ENCODE results near the gene ELMO2.

Gene ELMO2

DNA sequence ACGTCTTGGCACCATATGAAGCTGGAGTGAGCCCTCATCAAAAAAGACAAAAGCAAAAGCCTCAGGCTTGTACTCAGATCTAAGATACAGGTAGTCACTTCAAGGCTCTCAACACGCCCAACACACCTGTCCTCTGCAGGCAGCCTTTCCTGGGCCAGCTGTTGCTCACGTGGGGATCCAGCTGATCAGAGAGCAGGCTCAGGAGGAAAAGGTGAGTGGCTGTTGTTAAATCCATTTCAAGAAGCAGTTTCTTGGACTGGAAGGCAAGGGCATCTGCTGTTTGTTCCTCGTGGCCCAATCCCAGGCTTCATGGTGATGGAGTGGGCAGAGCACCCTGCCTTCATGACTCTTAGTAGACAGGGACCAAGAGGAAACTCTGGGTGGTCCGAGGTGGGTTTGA, 39.6 kb downstream of the ELMO2 start:
- DNase-seq = no peak

- no peak for DNase-seq
These were observed 40.8 kb downstream of the ELMO2 start for GRCh38 chr20:46365487-46366220.

DNA sequence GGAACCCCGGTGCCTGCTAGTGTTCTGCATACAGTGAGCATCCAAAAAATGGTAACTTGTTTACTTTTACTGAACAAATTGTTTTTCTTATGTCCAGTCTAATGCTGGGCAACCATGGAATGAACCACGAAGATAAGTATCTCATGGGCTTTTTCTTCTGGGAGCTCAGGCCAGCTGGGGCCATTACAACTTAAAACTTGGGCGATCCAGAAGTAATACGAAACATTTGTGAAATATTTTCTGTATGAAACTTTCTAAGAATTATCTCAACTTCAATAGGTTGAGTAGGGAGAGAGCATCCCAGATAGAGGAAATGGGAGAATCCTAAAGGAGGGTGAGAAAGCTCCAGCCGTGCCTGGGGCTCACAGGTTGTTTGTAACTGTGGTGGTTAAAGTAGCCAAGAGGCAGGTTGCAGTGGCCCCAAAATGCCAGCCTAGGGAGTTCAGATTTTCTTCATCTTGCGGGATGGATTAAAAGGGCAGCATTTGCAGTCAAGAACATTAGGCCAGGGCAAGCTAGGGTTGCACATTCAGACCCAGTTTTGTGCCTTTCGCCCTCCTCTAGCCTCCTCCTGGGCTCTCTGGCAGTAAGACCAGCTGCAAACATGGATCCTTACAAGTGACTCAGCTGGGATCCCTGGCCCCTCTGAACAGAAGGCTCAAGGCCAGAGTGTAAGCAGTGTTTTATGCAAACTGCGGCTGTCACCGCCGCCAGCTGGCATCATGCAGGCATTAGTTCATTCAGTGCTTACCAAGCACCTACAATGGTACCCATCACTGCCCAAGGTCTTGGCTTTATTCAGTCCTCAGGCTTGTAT, 41.5 kb downstream of the ELMO2 start:
- no peak for DNase-seq

GRCh38 chr20:46363874-46364669, 42.3 kb downstream of the ELMO2 start:
- peak; percentile 84 for DNase-seq

- DNase-seq = no peak
These were observed 43.2 kb downstream of the ELMO2 start for GRCh38 chr20:46362921-46363867.

DNA sequence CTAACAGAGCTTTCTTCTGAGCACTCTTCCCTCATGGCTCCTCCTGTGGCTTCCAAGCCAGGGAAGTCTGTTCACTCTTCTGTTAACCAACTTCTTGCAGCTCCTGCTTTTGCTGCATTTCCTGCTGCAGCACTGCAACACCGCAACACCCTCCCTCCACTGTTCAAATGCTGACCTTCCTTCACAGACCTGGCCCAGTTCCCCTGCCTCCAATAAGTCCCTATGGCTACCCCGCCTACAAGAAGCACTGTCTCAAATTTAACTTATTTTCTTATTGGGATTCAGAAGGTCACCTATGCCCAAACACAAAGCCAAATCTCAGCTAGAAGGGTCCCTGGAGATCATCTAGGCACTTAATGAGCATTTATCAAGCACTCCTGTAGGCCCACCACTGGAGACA, 44.6 kb downstream of the ELMO2 start:
- DNase-seq = no peak

DNA sequence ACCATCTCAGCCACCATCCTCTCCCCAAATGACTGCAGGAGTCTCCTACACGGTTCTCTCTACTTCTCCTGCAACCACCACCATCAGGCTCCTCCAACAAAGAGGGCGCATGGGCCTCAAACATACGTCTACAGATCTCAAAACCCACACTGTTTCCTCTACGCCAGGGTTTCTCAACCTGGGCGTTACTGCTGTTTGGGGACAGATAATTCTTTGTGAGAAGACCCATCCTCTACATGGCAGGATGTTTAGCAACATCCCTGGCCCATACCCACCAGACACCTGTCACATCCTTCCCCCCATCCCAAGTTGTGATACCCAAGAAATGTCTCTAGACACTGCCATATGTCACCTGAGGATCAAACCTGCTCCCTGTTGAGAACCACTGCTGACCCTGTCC, 45.0 kb downstream of the ELMO2 start:
- DNase-seq = peak; percentile 27

- DNase-seq = no peak
These were observed 47.1 kb downstream of the ELMO2 start for GRCh38 chr20:46359233-46359751.

- DNase-seq = no peak
These were observed 47.9 kb downstream of the ELMO2 start for GRCh38 chr20:46358346-46359058.

- no peak for DNase-seq
These were observed 49.3 kb downstream of the ELMO2 start for GRCh38 chr20:46357030-46357514.

DNA sequence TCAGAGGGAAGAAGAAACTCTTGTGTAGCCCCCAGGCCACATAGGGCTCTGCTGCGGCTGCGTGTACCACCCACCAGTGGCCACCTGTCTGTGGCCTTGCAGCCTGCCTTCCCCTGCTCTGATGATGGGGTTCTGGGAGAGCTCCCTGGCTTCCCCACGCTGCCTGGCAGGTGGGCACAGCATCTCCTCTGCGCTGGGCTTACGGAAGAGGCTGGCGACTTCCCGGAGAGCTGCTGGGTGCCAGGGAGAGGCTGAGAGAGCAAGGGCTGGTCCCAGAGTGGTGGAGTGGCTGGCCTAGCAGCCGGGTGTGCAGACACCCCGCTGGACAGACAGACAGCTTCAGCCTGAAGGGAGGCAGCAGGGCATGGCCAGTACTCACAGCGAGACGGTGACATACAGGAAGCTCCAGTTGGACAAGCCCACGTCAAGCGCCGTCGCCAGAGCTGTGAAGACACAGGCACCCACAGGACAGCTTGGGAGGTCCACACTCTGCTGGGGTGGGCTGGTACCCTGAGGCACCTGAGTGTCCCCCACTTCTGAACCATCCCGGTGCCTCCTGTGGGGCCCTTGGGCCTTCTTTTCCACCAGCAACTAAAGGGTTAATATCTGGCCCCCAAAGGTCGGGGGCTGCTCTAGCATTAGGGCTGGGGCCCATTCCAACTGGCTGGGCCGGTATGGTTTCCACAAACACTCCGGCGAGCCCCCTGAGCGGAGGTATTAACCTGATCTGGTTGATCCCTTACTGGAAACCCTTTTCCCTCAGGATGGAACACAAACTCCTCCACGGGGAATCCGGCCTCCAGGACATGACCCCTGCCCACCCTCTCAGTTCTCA, 50.0 kb downstream of the ELMO2 start:
- DNase-seq = no peak

DNA sequence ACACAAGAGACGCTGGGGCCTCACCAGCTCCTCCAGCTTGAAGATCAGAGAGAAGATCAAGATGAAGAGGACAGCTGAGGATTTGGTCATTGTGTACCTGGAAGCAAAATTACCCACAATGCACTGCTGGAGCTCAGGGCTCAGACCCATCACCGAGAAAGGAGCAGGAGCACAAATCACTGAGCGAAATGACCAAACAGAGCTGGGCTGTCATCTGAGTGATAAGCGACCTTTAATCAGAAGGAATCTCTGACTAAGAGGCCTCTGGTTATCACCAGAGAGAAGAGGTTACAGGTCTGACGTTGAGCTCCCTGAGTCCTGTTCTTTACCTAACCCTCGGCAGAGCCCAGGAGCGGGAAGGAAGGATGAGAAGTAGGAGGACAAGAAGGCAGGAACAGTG, 50.6 kb downstream of the ELMO2 start:
- DNase-seq = no peak

GRCh38 chr20:46354920-46355654, 51.3 kb downstream of the ELMO2 start:
- DNase-seq = no peak

- no peak for DNase-seq
These were observed 52.2 kb downstream of the ELMO2 start for GRCh38 chr20:46354207-46354555.

DNA sequence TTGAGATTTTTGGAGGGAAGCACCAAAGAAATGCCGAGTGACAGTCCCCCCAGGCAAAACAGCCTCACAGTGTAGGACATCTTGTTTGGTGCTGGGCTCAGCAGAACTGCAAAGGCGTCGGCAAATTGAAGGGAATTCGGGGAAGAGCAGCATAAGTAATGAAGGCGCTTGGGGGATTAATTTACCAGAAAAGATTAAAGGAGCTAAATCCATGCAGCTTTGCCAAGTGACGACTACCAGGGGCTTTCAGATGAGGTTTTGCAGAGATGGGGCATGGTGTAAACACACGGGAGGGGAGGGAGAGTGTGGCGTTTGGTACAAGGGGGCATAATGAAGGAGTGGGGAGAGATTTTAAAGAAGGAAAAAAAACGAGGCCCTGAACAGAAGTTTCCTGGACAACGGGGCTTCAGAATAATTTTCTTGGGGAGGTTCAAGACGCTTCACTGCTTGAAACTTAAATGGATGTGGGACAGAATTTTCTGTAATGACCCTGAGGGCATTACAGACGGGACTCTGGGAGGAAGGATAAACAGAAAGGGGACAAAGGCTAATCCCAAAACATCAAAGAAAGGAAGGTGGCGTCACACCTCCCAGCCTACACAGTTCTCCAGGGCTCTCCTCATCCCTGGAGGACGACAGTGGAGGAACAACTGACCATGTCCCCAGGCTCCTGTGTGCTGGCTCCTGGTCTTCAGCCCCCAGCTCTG, 52.8 kb downstream of the ELMO2 start:
- no peak for DNase-seq

DNA sequence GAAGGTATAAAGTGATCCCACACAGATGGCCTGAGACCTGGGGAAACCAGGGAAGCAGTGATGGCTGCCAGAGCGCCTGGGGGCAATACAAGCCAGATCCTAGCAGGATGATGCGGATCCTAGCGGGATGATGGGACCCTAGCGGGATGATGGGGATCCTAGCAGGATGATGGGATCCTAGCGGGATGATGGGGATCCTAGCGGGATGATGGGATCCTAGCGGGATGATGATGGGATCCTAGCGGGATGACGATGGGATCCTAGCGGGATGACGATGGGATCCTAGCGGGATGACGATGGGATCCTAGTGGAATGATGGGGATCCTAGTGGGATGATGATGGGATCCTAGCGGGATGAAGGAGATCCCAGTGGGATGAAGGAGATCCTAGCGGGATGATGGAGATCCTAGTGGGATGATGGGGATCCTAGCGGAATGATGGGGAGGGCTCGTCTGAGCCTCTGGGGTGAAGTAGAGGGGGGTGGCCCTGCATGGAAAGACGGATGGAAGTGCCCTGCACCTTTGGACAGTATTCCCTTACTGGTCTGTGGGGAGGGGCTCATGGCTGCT, 54.0 kb downstream of the ELMO2 start:
- no peak for DNase-seq

GRCh38 chr20:46351357-46352058, 54.9 kb downstream of the ELMO2 start:
- no peak for DNase-seq

GRCh38 chr20:46350986-46351267, 55.5 kb downstream of the ELMO2 start:
- no peak for DNase-seq
